Thyroid gland (tissue), 4 donors: ENCODE data around the gene SARDH.

Experiments used
- POLR2A ChIP-seq, 2 donors: fragments of 450-650 bp; IDR thresholded peaks; one replicate each; pipeline ENCODE4 v1.6.1; 2017; ENCODE audit warnings: antibody characterized with exemption in 2 of 2, mild to moderate bottlenecking in 2 of 2, moderate library complexity in 1 of 2
- TF ChIP-seq, protein P1 (sequence below), 6 experiments: fragments of 200-600 bp in 3 of 6; fragments of 450-650 bp in 3 of 6; sonication (generic) in 3 of 6; IDR thresholded peaks; one replicate each; pipeline ENCODE4 v1.5.1; 2016 to 2019; ENCODE audit warnings: antibody characterized with exemption in 6 of 6, mild to moderate bottlenecking in 2 of 6, inconsistent platforms in 1 of 6, moderate library complexity in 1 of 6

DNA sequence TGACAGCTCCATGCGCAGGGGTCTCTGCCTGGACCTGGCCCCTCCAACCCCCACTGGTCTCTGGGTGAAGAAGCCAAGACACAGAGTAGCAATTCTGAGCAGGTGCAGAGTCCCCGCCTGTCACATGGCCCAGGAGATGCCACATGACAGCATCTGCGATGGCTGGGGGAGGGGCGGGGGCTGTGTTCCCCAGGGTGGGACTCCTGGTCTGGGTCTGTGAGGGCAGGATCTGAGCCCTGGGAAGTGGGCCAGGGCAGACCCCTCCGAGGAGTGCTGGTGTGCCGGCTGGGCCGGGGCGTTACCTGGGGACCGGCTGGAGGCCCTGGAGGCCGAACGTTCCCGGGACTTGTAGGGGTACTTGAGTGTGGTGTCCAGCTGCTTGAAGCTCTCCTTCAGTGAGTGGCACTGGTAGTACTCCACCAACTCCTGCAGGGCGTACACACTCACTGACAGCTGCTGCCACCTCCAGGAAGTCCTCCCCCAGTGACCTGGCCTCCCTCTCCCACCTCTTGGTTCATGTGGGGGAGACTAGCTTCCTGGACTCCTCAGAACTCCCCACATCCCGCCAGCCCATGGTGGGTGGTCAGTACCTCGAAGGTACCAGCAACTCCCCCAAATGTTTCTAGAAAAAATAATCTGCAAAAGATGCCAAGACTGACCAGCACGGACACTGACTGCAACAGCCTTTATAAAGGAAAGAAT lies 32.1 kb upstream of the SARDH start:
- TF ChIP-seq, protein P1, sequence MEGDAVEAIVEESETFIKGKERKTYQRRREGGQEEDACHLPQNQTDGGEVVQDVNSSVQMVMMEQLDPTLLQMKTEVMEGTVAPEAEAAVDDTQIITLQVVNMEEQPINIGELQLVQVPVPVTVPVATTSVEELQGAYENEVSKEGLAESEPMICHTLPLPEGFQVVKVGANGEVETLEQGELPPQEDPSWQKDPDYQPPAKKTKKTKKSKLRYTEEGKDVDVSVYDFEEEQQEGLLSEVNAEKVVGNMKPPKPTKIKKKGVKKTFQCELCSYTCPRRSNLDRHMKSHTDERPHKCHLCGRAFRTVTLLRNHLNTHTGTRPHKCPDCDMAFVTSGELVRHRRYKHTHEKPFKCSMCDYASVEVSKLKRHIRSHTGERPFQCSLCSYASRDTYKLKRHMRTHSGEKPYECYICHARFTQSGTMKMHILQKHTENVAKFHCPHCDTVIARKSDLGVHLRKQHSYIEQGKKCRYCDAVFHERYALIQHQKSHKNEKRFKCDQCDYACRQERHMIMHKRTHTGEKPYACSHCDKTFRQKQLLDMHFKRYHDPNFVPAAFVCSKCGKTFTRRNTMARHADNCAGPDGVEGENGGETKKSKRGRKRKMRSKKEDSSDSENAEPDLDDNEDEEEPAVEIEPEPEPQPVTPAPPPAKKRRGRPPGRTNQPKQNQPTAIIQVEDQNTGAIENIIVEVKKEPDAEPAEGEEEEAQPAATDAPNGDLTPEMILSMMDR (IDR thresholded peaks at IDR 0.05) = no peak
- no peak for TF ChIP-seq POLR2A (IDR thresholded peaks at IDR 0.05)
